ENCODE results near the gene CCDC85B. TPM values are rescaled to one million over a fixed set of nuclear protein-coding genes. Genes with fewer than 3 reads are reported as not detected.

CCDC85B gene
- total RNA-seq, 4 donors from 2014 or later = 7.9 to 140 (median 23.1) TPM

DNA sequence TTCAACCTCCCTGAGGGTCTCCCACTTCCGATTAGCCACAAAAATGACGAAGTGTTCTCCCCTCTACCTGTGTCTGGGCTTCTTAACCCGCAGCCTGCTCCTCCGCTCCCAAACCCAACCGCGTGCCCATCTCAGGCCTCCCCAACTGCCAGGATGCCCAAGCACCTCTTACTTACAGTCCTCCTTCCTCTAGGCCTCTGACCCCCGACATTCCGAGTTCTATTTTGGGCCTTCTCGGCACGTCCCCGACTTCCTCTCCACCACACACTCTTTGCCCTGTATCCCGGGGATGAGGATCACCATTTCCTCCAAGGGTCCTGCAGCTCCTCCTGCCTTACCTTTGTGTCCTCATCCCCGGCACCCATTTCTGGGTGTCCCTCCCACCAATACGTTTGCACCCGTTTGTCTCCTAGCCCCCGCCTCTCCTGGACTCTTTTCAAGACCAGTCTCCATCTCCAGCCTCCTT lies 30.6 kb upstream of the CCDC85B start:
- peak overlapping the region; percentile 65 to 97 (median 88) for H3K4me3 ChIP-seq
- H3K27me3 ChIP-seq = no peaks in the 10 kb centered on the region
- H3K36me3 ChIP-seq = peaks cover 2 to 30% (median 18%) of the 10 kb centered on the region in 4 donors
- DNase-seq = peak; percentile 46
- TF ChIP-seq POLR2AphosphoS5 (IDR thresholded peaks at IDR 0.05) (no peak), EP300 (IDR thresholded peaks at IDR 0.05; ENCODE audit: low read depth) (no peak), POLR2A (IDR thresholded peaks at IDR 0.05) (no peak)
- TF ChIP-seq, protein P1, sequence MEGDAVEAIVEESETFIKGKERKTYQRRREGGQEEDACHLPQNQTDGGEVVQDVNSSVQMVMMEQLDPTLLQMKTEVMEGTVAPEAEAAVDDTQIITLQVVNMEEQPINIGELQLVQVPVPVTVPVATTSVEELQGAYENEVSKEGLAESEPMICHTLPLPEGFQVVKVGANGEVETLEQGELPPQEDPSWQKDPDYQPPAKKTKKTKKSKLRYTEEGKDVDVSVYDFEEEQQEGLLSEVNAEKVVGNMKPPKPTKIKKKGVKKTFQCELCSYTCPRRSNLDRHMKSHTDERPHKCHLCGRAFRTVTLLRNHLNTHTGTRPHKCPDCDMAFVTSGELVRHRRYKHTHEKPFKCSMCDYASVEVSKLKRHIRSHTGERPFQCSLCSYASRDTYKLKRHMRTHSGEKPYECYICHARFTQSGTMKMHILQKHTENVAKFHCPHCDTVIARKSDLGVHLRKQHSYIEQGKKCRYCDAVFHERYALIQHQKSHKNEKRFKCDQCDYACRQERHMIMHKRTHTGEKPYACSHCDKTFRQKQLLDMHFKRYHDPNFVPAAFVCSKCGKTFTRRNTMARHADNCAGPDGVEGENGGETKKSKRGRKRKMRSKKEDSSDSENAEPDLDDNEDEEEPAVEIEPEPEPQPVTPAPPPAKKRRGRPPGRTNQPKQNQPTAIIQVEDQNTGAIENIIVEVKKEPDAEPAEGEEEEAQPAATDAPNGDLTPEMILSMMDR (IDR thresholded peaks at IDR 0.05) = no peak
- WGBS, 2 donors (ENCODE audit: low coverage in 1 of 2) = 5% methylated on average over 11 to 16 of the region's 16 CpGs
- peaks cover 32 to 52% (median 42%) of the 10 kb centered on the region in 4 donors for H3K4me1 ChIP-seq
- in situ Hi-C loops (cut with MboI; ENCODE audit: low pct_ligation_motif_present in 1 of 4, low pct_unique_long_range_greater_than_20kb in 1 of 4, low sequenced_read_pairs in 3 of 4) = no loop called here
- intact Hi-C loops (cut with DNase I; ENCODE audit: low total_unique reads) = loop anchor here (2.0 kb wide), 1 partner anchor 13 kb away; the partner anchor contains the start of gene EFEMP2
- H3K9me3 ChIP-seq = no peaks in the 10 kb centered on the region
- H3K27ac ChIP-seq = peak overlapping the region; percentile 97 to 100 (median 100)

DNA sequence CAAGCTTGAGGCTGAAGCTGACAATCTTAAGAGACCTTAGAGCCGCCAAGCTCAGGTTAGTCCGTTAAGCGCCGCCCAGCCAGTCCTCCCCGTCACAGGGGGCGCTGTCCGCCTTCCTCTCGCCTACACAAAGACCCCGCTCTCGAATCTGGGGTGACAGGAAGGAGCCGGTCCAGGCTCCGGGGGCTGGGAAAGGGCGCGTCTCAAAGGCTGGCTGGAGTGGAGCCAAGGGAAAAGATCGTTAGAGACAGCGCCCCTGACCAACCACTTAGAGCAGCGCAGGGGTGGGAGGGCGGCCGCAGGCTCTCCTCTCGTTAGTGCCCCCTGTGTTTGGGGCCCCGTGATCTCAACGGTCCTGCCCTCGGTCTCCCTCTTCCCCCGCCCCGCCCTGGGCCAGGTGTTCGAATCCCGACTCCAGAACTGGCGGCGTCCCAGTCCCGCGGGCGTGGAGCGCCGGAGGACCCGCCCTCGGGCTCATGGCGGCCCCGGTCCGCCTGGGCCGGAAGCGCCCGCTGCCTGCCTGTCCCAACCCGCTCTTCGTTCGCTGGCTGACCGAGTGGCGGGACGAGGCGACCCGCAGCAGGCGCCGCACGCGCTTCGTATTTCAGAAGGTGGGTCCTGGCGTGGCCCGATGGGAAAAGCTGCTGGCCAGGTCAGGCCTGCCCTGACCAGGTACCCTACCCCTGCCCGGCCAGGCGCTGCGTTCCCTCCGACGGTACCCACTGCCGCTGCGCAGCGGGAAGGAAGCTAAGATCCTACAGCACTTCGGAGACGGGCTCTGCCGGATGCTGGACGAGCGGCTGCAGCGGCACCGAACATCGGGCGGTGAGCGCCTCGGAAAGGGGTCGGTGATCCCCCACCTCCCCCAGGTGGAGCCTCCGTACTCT lies 30.0 kb upstream of the CCDC85B start, which contains the start of gene MUS81:
TSS of gene MUS81 (plus strand) at position 156 of the 887 bp plus-strand sequence. CDS start at position 477, 321 bp downstream.
- Histone ChIP-seq H3K4me1 (peaks cover 26 to 45% (median 36%) of the 10 kb centered on the region in 4 donors), H3K36me3 (peaks cover under 1 to 25% (median 15%) of the 10 kb centered on the region in 4 donors), H3K27me3 (no peaks in the 10 kb centered on the region), H3K4me3 (peak within 1 kb of the TSS; percentile 65 to 97 (median 88)), H3K27ac (peak within 1 kb of the TSS; percentile 97 to 100 (median 100)), H3K9me3 (no peaks in the 10 kb centered on the region)
- TF ChIP-seq, protein P1 (IDR thresholded peaks at IDR 0.05) = peak; percentile 79 to 95 (median 87)
- TF ChIP-seq POLR2A (IDR thresholded peaks at IDR 0.05) (peak; percentile 85), POLR2AphosphoS5 (IDR thresholded peaks at IDR 0.05) (peak; percentile 84 to 91 (median 86)), EP300 (IDR thresholded peaks at IDR 0.05; ENCODE audit: low read depth) (no peak)
- 1% methylated on average over 55 of the region's 78 CpGs; no CpG with 5 or more reads in 1 of the 2 donors for WGBS, 2 donors (ENCODE audit: low coverage in 1 of 2)
- in situ Hi-C loops (cut with MboI; ENCODE audit: low pct_ligation_motif_present in 1 of 4, low pct_unique_long_range_greater_than_20kb in 1 of 4, low sequenced_read_pairs in 3 of 4) (no loop called here), intact Hi-C loops (cut with DNase I; ENCODE audit: low total_unique reads) (no loop called here)
- peak; percentile 99 for DNase-seq

DNA sequence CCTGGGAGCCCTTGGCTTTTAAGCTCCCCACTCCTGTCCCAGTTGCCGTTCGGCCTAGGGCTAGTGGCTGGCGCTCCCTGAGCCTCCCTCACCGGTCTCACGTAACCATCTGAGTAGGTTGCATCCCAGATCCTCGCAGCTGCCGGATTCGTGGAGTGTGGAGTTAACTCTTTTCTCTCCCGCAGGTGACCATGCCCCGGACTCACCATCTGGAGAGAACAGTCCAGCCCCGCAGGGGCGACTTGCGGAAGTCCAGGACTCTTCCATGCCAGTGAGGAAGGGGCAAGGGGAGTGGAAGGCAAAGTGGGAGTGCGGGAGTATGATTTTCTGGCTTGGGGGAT lies 29.3 kb upstream of the CCDC85B start:
- H3K36me3 ChIP-seq = peaks cover 0 to 24% (median 10%) of the 10 kb centered on the region in 4 donors
- peak; percentile 27 for DNase-seq
- in situ Hi-C loops (cut with MboI; ENCODE audit: low pct_ligation_motif_present in 1 of 4, low pct_unique_long_range_greater_than_20kb in 1 of 4, low sequenced_read_pairs in 3 of 4) = no loop called here

More for the DNA sequence above, 29.3 kb upstream of the CCDC85B start:
- H3K27me3 ChIP-seq = no peaks in the 10 kb centered on the region
- H3K4me3 ChIP-seq = peak overlapping the region; percentile 65 to 97 (median 88)
- H3K4me1 ChIP-seq = peaks cover 20 to 39% (median 29%) of the 10 kb centered on the region in 4 donors
- no peaks in the 10 kb centered on the region for H3K9me3 ChIP-seq
- 7 to 60% methylated on average over 1 to 14 of the region's 14 CpGs for WGBS, 2 donors (ENCODE audit: low coverage in 1 of 2)
- intact Hi-C loops (cut with DNase I; ENCODE audit: low total_unique reads) = no loop called here
- peak overlapping the region; percentile 97 to 100 (median 100) for H3K27ac ChIP-seq
- TF ChIP-seq EP300 (IDR thresholded peaks at IDR 0.05; ENCODE audit: low read depth) (no peak), POLR2AphosphoS5 (IDR thresholded peaks at IDR 0.05) (no peak), POLR2A (IDR thresholded peaks at IDR 0.05) (no peak)
- TF ChIP-seq, protein P1 (IDR thresholded peaks at IDR 0.05) = no peak
